Hematopoietic multipotent progenitor cell treated with erythropoietin and hydrocortisone succinate and interleukin-3 and kit ligand, for 6 days (in vitro differentiated cells): ENCODE results near the gene PDCD4.

Experiments used
- DNase-seq: peaks from one replicate; pipeline ENCODE4 v3.0.0-alpha.2; 2015

The PDCD4 gene

DNA sequence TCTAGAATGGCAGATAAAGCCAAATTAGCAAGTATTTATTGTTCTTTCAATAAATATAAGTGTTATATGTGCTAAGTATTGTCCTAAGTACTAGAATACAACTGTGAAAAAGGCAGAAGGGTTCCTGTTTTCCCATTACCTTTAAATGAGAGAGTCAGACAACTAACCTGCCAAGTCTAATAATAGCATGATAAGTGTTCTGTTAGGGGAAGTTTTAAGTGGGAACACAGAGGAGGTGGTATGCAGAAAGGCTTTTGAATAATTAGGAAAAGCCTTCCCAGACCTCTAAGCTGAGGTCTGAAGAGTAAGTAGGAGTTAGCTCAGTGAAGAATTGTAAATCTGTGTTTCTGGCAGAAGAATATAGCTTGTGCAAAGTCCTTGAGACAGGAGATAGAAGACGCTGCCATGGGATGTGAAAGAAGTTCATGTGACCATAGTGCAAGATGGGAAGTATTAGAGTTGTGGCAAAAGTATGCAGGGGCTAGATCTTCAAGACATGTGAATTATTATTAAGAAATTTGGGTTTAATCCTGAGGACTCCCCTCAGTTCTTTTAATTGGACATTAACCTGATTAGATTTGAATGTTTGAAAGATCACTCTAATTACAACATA lies 60.1 kb downstream of the PDCD4 start:
- DNase-seq: no peak

DNA sequence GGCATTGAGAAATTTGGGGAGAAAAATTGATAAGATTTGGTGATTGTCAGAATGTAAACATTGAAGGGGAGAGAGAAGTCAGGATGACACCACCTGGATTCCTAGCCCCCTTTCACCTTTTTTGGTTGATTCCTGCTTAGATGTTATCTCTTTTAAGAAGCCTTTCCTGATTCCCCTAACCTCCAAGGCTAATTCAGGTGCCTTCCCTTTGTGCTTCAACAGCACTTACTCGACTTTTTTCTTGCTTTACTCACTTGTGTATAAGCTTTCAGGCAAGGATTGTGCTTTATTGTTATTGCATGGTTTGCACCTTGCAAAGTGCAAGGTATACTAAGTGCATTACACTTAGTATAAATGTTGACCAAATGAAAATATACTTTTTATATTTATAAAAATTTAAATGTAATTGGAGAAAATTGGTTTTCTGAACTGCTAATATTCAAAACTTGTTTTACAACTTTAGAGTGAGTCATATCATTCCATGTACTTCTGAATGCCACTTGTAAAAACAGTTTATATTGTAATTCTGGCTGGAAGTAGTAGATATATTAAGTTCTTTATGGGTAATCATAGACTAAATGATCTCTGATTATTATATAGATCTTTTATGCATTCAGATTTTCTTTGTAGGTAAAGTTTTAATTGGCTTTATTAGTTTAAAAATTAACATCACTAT lies 60.9 kb downstream of the PDCD4 start:
- DNase-seq: no peak

DNA sequence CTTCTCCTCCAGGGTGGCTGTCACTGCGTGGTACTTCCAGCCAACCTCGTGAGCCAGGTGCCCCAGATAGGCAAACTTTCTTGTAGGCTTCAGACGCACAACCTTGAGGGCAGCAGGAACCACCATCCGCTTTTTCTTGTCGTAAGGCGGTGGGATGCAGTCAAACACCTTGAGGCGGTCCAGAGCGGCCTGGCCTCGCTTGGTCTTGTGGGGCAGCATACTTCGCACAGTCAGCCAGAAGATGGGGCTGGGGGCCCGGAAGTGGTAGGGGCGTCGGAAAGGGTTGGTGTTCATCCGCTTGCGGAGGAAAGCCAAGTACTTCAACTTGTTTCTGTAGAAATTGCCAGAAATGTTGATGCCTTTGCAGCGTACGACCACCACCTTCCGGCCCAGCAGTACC lies 65.0 kb downstream of the PDCD4 start:
- no peak for DNase-seq

DNA sequence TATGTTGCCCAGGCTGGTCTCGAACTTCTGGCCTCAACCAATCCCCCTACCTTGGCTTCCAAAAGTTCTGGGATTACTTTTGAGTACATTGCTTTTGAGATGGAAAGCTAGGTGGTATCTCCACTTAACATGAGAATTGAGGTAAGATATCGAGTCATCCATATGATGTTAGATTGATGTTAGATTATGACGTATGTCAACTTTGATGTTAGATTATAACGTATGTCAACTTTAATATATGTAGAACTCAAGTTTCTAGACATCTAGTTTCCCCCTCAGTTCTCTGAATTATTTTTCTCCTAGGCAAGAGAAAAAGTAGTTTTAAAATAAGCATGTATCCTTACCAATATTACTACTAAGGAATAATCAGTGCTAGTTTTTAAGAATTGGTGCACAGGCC lies 67.7 kb downstream of the PDCD4 start:
- DNase-seq: no peak

DNA sequence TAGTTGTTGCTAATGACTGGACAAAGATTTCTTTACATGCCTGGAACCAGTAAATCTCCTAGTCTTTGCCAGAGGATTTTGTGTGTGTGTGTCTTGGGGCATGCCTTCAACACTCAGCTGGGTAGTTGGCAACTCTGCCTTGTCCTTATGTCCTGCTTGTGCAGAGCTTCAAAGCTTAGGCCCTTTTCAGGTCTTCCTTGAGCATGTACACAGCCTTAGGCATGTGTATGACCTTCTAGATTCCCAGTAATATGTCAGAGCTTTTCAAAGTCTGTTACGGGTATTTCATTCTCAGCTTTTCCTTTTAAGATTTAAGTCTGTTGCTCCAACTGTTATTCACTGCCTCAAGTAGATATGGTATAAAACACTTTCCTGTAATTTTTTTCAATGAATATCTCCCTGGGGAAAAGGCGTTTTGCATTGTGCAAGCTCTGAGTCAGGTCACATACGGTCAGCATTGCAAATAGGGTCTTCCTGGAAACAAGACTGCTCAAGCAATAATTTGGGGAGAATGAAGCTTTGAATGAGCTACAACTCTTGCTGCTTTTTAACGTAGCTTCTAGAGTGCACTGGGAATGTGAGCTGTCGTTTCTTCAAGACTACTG lies 73.2 kb downstream of the PDCD4 start:
- DNase-seq: no peak

DNA sequence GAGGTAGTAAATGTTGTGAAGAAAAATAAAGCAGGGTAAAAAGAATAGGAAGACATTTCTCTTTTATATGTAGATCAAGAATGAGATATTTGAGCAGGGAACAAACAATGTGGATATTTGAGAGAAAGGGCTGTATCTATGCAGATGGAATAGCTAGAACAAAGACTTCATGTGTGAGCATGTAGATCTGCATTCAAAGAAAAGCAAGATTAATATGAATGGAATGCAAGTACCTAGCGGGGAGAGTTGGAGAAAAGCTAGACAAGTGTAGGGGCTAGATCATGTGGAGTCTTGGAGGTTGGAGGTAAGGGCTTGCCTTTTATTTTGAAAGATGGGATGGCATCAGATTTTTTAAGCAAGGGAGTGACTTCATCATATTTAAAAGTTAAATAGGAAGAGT lies 74.8 kb downstream of the PDCD4 start:
- DNase-seq: no peak

DNA sequence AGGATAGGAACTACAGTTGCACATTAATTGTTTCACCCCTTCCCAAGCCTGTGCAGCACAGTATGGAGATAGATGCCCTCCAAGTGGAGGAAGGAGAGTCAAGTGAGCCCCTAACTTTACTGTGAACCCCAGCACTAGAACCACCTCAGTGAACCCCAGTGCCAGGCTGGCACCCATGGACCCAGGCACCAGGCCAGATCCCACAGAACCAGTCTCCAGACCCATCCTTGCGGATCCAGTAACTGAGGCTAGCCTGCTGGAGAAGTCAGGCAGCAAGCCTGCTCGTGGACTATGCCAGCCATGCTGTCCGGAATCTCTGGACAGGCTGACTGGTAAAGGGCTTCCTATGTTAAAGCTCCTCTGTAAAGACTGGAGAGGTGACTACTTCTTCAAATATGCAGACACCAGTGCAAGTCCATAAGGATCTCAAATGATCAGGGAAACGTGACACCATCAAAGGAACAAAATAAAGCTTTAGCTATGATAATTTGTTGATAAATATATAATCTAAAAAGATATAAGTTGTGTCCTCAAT lies 75.4 kb downstream of the PDCD4 start:
- no peak for DNase-seq
